Endodermal cell (in vitro differentiated cells): ENCODE results near the gene VASP. TPM values are rescaled to one million over a fixed set of nuclear protein-coding genes. Genes with fewer than 3 reads are reported as not detected.

Experiments used
- DNase-seq: peaks from one replicate; pipeline ENCODE4 v3.0.0-alpha.2; 2017
- H3K27ac ChIP-seq: 2 replicates; pipeline ENCODE4 v1.5.1; 2013; ENCODE audit warnings: mild to moderate bottlenecking, low read depth, low read length, moderate library complexity
- H3K27me3 ChIP-seq: 2 replicates; pipeline ENCODE4 v1.6.1; 2013; ENCODE audit warnings: mild to moderate bottlenecking, low read length, moderate library complexity; ENCODE audit not compliant: insufficient read depth, control insufficient read depth, poor library complexity, severe bottlenecking
- H3K36me3 ChIP-seq: 2 replicates; pipeline ENCODE4 v1.7.0; 2013; ENCODE audit warnings: mild to moderate bottlenecking, low read length, moderate library complexity; ENCODE audit not compliant: control insufficient read depth, insufficient read depth
- H3K4me1 ChIP-seq: one replicate; pipeline ENCODE4 v1.7.0; 2013; ENCODE audit warnings: low read length; ENCODE audit not compliant: control insufficient read depth, insufficient read depth
- H3K4me3 ChIP-seq: 2 replicates; pipeline ENCODE4 v1.5.1; 2013; ENCODE audit warnings: mild to moderate bottlenecking, low read length, moderate library complexity
- H3K9ac ChIP-seq: 2 replicates; pipeline ENCODE4 v1.6.1; 2013; ENCODE audit warnings: mild to moderate bottlenecking, low read length, moderate library complexity; ENCODE audit not compliant: poor library complexity, severe bottlenecking; ENCODE audit errors: extremely low read depth
- H3K9me3 ChIP-seq: 2 replicates; pipeline ENCODE4 v1.6.1; 2013; ENCODE audit warnings: mild to moderate bottlenecking, low read length, moderate library complexity; ENCODE audit not compliant: control insufficient read depth
- H3K27ac Mint-ChIP-seq: 2 replicates; pipeline ENCODE4 v1.8.0; 2020; ENCODE audit warnings: mixed read lengths
- H3K27me3 Mint-ChIP-seq: 2 replicates; pipeline ENCODE4 v1.8.0; 2021; ENCODE audit warnings: mild to moderate bottlenecking, mixed read lengths; ENCODE audit not compliant: insufficient read depth
- H3K36me3 Mint-ChIP-seq: 2 replicates; pipeline ENCODE4 v1.8.0; 2020; ENCODE audit warnings: low read depth, mixed read lengths
- H3K4me1 Mint-ChIP-seq: 2 replicates; pipeline ENCODE4 v1.8.0; 2020; ENCODE audit warnings: mixed read lengths
- H3K4me3 Mint-ChIP-seq: 2 replicates; pipeline ENCODE4 v1.8.0; 2020; ENCODE audit warnings: mild to moderate bottlenecking, moderate library complexity, mixed read lengths
- H3K9me3 Mint-ChIP-seq: 2 replicates; pipeline ENCODE4 v1.8.0; 2020; ENCODE audit warnings: mild to moderate bottlenecking, mixed read lengths
- CTCF ChIP-seq: fragments of 200-600 bp; sonication (generic); conservative IDR thresholded peaks from 2 replicates; pipeline ENCODE4 v1.5.0; 2021; ENCODE audit warnings: antibody characterized with exemption, mild to moderate bottlenecking
- WGBS, 2 experiments: methylation state at CpG; one replicate each; pipeline versions ENCODE4 v1.1.5 to v1.1.7; 2013; ENCODE audit warnings: missing lambda C conversion rate in 2 of 2, mixed read lengths in 1 of 2; ENCODE audit not compliant: insufficient coverage in 1 of 2, insufficient read length in 1 of 2; 5-methylcytosine and 5-hydroxymethylcytosine counted together
- total RNA-seq, 2 donors: library from RNA; stranded (reverse); fragmentation: NEBNext Ultra II Directional in 1 of 2; extraction: Animal tissue kit (Norgen Biotek cat#: 25700) in 1 of 2; gene quantifications; 2 replicates in 1 of 2; 3 replicates in 1 of 2; pipeline ENCODE4 v1.2.1, GENCODE V29; 2021

VASP gene
- total RNA-seq, 2 donors from 2014 or later = 134 to 144 TPM

- no peaks in the 10 kb centered on the region for H3K9me3 ChIP-seq
- H3K27me3 Mint-ChIP-seq = peaks cover 5% of the 10 kb centered on the region
- H3K4me1 Mint-ChIP-seq = peaks cover 21% of the 10 kb centered on the region
- peak overlapping the region; percentile 32 for H3K27ac ChIP-seq
- no peaks in the 10 kb centered on the region for H3K9me3 Mint-ChIP-seq
- peak overlapping the region; percentile 99 for H3K4me3 ChIP-seq
- WGBS, 2 experiments = 0% methylated on average over 12 to 22 of the region's 22 CpGs
- H3K4me1 ChIP-seq = peaks cover 5% of the 10 kb centered on the region
- peak overlapping the region; percentile 97 for H3K9ac ChIP-seq
- H3K36me3 ChIP-seq = peaks cover 25% of the 10 kb centered on the region
- H3K4me3 Mint-ChIP-seq = peak overlapping the region; percentile 91
- TF ChIP-seq CTCF = no peak
- DNase-seq = peak; percentile 64
- no peaks in the 10 kb centered on the region for H3K27me3 ChIP-seq
- peaks cover 21% of the 10 kb centered on the region for H3K36me3 Mint-ChIP-seq
- peak overlapping the region; percentile 75 for H3K27ac Mint-ChIP-seq
Measured at GRCh38 chr19:45507872-45508416, 665 bp downstream of the VASP start.

GRCh38 chr19:45508417-45508860 is 1.2 kb downstream of the VASP start:
- no peaks in the 10 kb centered on the region for H3K9me3 Mint-ChIP-seq
- H3K27ac ChIP-seq = peak overlapping the region; percentile 32
- DNase-seq = peak; percentile 89
- no peak for TF ChIP-seq CTCF
- peaks cover 5% of the 10 kb centered on the region for H3K27me3 Mint-ChIP-seq
- peaks cover 21% of the 10 kb centered on the region for H3K4me1 Mint-ChIP-seq
- peak overlapping the region; percentile 97 for H3K9ac ChIP-seq
- peaks cover 22% of the 10 kb centered on the region for H3K36me3 Mint-ChIP-seq
- H3K27me3 ChIP-seq = no peaks in the 10 kb centered on the region
- peaks cover 5% of the 10 kb centered on the region for H3K4me1 ChIP-seq
- peak overlapping the region; percentile 75 for H3K27ac Mint-ChIP-seq
- H3K36me3 ChIP-seq = peaks cover 28% of the 10 kb centered on the region
- no peaks in the 10 kb centered on the region for H3K9me3 ChIP-seq
- peak overlapping the region; percentile 99 for H3K4me3 ChIP-seq
- peak overlapping the region; percentile 91 for H3K4me3 Mint-ChIP-seq
- 1% methylated on average over 18 of the region's 26 CpGs; no CpG with 5 or more reads in 1 of the 2 experiments for WGBS, 2 experiments

- H3K27ac Mint-ChIP-seq = peak overlapping the region; percentile 93
- peak overlapping the region; percentile 22 for H3K27ac ChIP-seq
- H3K4me3 ChIP-seq = peak overlapping the region; percentile 99
- 0 to 6% methylated on average over 3 to 26 of the region's 28 CpGs for WGBS, 2 experiments
- peak; percentile 43 for TF ChIP-seq CTCF
- peak; percentile 93 for DNase-seq
- peaks cover 23% of the 10 kb centered on the region for H3K36me3 Mint-ChIP-seq
- H3K9me3 Mint-ChIP-seq = no peaks in the 10 kb centered on the region
- H3K4me3 Mint-ChIP-seq = peak overlapping the region; percentile 91
- H3K9me3 ChIP-seq = no peaks in the 10 kb centered on the region
- H3K27me3 Mint-ChIP-seq = peaks cover 2% of the 10 kb centered on the region
- H3K4me1 Mint-ChIP-seq = peaks cover 21% of the 10 kb centered on the region
- H3K27me3 ChIP-seq = no peaks in the 10 kb centered on the region
- peak overlapping the region; percentile 97 for H3K9ac ChIP-seq
- H3K36me3 ChIP-seq = peaks cover 32% of the 10 kb centered on the region
- peaks cover 5% of the 10 kb centered on the region for H3K4me1 ChIP-seq
Measured at GRCh38 chr19:45508861-45509691, 1.8 kb downstream of the VASP start.
